ENCODE data around the gene BIRC5.
A peak's percentile ranks its signal among the peaks of the same experiment; 100 is the strongest.

Gene BIRC5

DNA sequence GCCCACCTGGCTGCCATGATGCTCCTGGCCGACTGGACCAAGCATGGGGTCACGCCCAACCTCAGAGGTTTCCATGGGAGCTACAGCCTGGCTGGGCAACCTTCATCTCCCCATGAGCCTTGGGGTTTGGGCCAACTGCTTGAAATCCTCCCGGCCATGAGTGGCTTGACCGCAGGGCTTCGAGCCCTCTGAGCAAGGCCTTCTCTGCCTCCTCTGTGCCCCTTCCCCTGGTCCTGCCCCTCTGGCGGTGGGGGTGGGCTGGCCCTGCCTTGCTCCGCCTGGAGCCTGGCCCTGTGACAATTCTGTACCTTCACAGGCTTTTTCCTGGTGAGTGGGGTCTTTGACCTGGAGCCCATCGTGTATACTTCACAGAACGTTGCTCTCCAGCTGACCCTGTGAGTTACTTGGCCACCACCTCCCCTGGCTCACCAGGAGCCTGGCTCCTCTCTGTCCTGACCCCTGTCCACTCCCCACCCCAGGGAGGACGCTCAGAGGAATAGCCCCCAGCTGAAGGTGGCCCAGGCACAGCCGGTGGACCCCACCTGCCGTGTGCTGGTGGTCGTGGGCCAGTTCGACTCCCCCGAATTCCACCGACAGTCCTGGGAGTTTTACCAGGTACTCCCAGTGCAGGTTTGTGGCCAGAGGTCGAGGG lies 8.8 kb upstream of the BIRC5 start:
- no peak overlapping the region for H3K27ac ChIP-seq
- TF ChIP-seq CTCF (conservative IDR thresholded peaks at IDR 0.05) = no peak

- 0 out of 2 replicates have a peak, but pooled peaks have one; percentile 10 for TF ChIP-seq CTCF (conservative IDR thresholded peaks at IDR 0.05)
These were observed 7.8 kb upstream of the BIRC5 start for GRCh38 chr17:78206298-78206697.

DNA sequence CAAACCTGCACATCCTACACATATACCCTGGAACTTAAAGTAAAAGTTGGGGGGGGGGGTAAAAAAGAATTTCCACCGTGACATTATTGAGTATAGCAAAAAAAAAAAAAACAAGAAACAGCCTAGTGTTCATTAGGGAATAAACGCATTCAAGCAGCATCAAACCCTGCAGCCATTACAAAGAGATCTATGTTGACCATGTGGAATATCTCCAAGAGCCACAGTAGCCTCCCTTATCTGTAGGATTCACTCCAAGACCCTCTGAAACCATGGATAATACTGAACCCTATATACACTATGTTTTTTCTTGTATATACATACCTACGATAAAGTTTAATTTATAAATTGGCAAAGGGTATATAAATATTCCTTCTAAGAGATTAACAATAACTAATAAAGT lies 5.6 kb upstream of the BIRC5 start:
- TF ChIP-seq CTCF (conservative IDR thresholded peaks at IDR 0.05) = no peak
- no peak overlapping the region for H3K27ac ChIP-seq

More at GRCh38 chr17:78206298-78206697, 7.8 kb upstream of the BIRC5 start:
- H3K27ac ChIP-seq = no peak overlapping the region

DNA sequence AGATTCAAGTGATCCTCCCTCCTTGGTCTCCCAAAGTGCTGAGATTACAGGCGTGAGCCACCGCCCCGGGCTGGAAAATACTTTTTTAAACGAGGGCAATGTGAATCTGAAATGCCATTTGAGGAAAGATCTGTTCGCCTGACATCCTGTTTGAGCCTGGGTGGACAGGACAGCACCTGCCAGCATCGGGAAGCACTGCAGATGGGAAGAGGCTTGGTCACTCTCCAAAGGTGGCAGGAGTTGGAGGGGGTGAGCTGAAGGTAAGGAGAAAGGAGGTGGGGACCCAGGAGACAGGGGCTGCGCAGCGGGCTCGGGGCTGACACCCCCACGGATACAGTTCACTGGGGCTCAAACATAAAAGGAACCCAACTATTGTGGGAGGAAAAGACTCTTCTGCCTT lies 3.9 kb upstream of the BIRC5 start:
- no peak for TF ChIP-seq CTCF (conservative IDR thresholded peaks at IDR 0.05)
- H3K27ac ChIP-seq = peak overlapping the region; percentile 62

GRCh38 chr17:78211032-78211431 lies 3.0 kb upstream of the BIRC5 start:
- no peak for TF ChIP-seq CTCF (conservative IDR thresholded peaks at IDR 0.05)
- H3K27ac ChIP-seq = peak overlapping the region; percentile 62

- H3K27ac ChIP-seq = peak overlapping the region; percentile 74; the same call in 1 of the 2 replicates
These were observed 631 bp downstream of the BIRC5 start for GRCh38 chr17:78214706-78215061.

More at GRCh38 chr17:78214706-78215061, 631 bp downstream of the BIRC5 start:
- TF ChIP-seq CTCF (conservative IDR thresholded peaks at IDR 0.05) = no peak

Measured in VCaP (cell line).